SU-DHL-6 (cell line): ENCODE results near the gene ANTXR1.

Experiments used
- EZH2phosphoT487 ChIP-seq: fragments of 200-600 bp; sonication (generic), shearing (Covaris generic); conservative IDR thresholded peaks from 2 replicates; pipeline ENCODE4 v1.6.1; 2018; ENCODE audit warnings: mild to moderate bottlenecking, antibody characterized with exemption, low read length, moderate library complexity, mixed read lengths
- TF ChIP-seq, protein P1 (sequence below): fragments of 200-600 bp; sonication (generic); IDR thresholded peaks from one replicate; pipeline ENCODE4 v1.5.1; 2017; ENCODE audit warnings: antibody characterized with exemption, mild to moderate bottlenecking, low read length, moderate library complexity; ENCODE audit not compliant: insufficient read depth, poor library complexity, severe bottlenecking

DNA sequence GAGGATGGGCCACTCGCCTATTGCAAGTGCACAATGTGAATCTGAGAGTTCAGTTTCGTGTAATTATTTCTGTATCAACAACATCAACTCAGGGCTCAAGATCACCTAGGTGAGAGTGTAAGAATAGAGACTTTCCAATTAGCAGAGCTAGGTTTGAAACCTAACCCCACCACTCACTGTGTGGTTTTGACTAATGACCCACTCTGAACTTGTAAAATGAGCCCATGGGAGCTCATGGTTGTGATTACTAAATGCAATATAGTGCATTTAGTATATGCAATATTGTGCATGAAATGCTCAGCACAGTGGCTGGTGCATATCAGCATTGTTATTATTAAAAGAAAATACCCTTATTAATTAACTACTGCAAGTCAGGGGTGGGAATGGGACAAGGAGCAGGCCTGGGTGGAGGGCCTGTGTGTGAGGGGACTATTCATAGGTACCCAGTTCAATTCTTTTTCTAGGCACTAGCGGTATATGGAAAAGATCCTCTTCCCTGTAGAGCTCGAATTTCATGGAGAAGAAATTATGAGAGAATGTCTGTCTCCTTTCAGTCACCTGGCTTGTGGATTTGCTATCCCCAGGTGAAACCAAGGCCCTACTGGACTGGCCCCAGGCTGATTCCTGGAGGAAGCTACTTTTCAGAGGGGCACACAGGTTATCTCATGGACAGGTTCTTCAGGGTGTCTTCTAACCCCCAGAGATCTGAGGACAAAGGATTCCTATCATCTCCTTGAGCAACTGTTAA, 204.5 kb downstream of the ANTXR1 start:
- TF ChIP-seq, protein P1, sequence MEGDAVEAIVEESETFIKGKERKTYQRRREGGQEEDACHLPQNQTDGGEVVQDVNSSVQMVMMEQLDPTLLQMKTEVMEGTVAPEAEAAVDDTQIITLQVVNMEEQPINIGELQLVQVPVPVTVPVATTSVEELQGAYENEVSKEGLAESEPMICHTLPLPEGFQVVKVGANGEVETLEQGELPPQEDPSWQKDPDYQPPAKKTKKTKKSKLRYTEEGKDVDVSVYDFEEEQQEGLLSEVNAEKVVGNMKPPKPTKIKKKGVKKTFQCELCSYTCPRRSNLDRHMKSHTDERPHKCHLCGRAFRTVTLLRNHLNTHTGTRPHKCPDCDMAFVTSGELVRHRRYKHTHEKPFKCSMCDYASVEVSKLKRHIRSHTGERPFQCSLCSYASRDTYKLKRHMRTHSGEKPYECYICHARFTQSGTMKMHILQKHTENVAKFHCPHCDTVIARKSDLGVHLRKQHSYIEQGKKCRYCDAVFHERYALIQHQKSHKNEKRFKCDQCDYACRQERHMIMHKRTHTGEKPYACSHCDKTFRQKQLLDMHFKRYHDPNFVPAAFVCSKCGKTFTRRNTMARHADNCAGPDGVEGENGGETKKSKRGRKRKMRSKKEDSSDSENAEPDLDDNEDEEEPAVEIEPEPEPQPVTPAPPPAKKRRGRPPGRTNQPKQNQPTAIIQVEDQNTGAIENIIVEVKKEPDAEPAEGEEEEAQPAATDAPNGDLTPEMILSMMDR = no peak
- no peak for TF ChIP-seq EZH2phosphoT487
